NCI-H82 treated with DMSO at 0.1 percent for 48 hours (cell line): ENCODE results near the gene OPN1LW.
"Not testable (repeated sequence)": the region's sequence is repeated elsewhere in the genome, so short reads cannot be mapped to it uniquely, and the experiment has no call there.

Experiments
- DNase-seq: peaks from one replicate; lab custom pipeline; 2025; ENCODE audit not compliant: unreplicated experiment; lab: John Stamatoyannopoulos, UW

The OPN1LW gene

GRCh38 chrX:154132366-154132765, 11.7 kb upstream of the OPN1LW start:
- DNase-seq, result no peak

GRCh38 chrX:154135458-154136229, 8.4 kb upstream of the OPN1LW start:
- DNase-seq, result no peak

GRCh38 chrX:154136627-154137161, 7.3 kb upstream of the OPN1LW start:
- DNase-seq, result peak; percentile 24

GRCh38 chrX:154138857-154139256, 5.2 kb upstream of the OPN1LW start:
- no peak for DNase-seq

GRCh38 chrX:154140206-154140605, 3.8 kb upstream of the OPN1LW start:
- peak; percentile 48 for DNase-seq

- no peak for DNase-seq
Measured at GRCh38 chrX:154140742-154141141, 3.3 kb upstream of the OPN1LW start.

GRCh38 chrX:154142386-154142785, 1.7 kb upstream of the OPN1LW start:
- DNase-seq, result no peak

- DNase-seq, result no peak
Measured at GRCh38 chrX:154142950-154143745, 895 bp upstream of the OPN1LW start.

GRCh38 chrX:154151030-154151429, 7.0 kb downstream of the OPN1LW start:
- not testable (repeated sequence) for DNase-seq

GRCh38 chrX:154156221-154156620, 12.2 kb downstream of the OPN1LW start:
- not testable (repeated sequence) for DNase-seq

GRCh38 chrX:154157207-154157606, 13.2 kb downstream of the OPN1LW start:
- not testable (repeated sequence) for DNase-seq

- not testable (repeated sequence) for DNase-seq
Measured at GRCh38 chrX:154159345-154159744, 15.3 kb downstream of the OPN1LW start.

GRCh38 chrX:154164902-154165301, 20.9 kb downstream of the OPN1LW start:
- not testable (repeated sequence) for DNase-seq

- not testable (repeated sequence) for DNase-seq
Measured at GRCh38 chrX:154168384-154168783, 24.3 kb downstream of the OPN1LW start.

GRCh38 chrX:154172535-154172943, 28.5 kb downstream of the OPN1LW start:
- DNase-seq, result not testable (repeated sequence)

GRCh38 chrX:154174356-154174755, 30.3 kb downstream of the OPN1LW start:
- DNase-seq, result not testable (repeated sequence)

GRCh38 chrX:154182296-154182695, 38.3 kb downstream of the OPN1LW start, which contains the start of gene OPN1MW:
OPN1MW (plus strand) TSS chrX:154182596; CDS start chrX:154182678, 82 bp downstream.
- DNase-seq, result not testable (repeated sequence)

GRCh38 chrX:154183794-154184193, 39.8 kb downstream of the OPN1LW start:
- DNase-seq, result not testable (repeated sequence)

GRCh38 chrX:154192846-154193245, 48.8 kb downstream of the OPN1LW start:
- not testable (repeated sequence) for DNase-seq

- not testable (repeated sequence) for DNase-seq
Measured at GRCh38 chrX:154194316-154194715, 50.3 kb downstream of the OPN1LW start.

- DNase-seq, result not testable (repeated sequence)
Measured at GRCh38 chrX:154196466-154196865, 52.4 kb downstream of the OPN1LW start.
